AG04449 (cell line): Measurements from ENCODE around the gene SNAP47.

Experiments
- CTCF ChIA-PET: fragments of 350-600 bp; formaldehyde crosslinking; extraction: SDS; loops from one replicate; lab custom pipeline; 2021; ENCODE audit warnings: antibody characterized with exemption; lab: Yijun Ruan, JAX
- POLR2A ChIA-PET: fragments of 400-600, 350-600 bp; formaldehyde crosslinking; extraction: SDS; loops from one replicate; lab custom pipeline; 2020; ENCODE audit warnings: antibody characterized with exemption, inconsistent platforms; lab: Yijun Ruan, JAX
- DNase-seq: peaks from one replicate; pipeline ENCODE4 v3.0.0-alpha.2; 2010; ENCODE audit warnings: low read depth, low spot score
- H3K4me3 ChIP-seq: 2 replicates; pipeline ENCODE4 v1.5.1; 2011; ENCODE audit warnings: low read depth, mild to moderate bottlenecking, control low read depth, low read length
- TF ChIP-seq, protein P1 (sequence below): IDR thresholded peaks from one replicate; pipeline ENCODE4 v1.5.1; 2011; ENCODE audit warnings: mild to moderate bottlenecking, moderate library complexity, low read length, control low read depth, inconsistent platforms; ENCODE audit not compliant: insufficient read depth; ENCODE audit errors: missing control alignments

The SNAP47 gene

GRCh38 chr1:227771771-227772170 lies 36.5 kb downstream of the SNAP47 start:
- H3K4me3 ChIP-seq = no peak overlapping the region
- POLR2A ChIA-PET = no interaction called here
- TF ChIP-seq, protein P1, sequence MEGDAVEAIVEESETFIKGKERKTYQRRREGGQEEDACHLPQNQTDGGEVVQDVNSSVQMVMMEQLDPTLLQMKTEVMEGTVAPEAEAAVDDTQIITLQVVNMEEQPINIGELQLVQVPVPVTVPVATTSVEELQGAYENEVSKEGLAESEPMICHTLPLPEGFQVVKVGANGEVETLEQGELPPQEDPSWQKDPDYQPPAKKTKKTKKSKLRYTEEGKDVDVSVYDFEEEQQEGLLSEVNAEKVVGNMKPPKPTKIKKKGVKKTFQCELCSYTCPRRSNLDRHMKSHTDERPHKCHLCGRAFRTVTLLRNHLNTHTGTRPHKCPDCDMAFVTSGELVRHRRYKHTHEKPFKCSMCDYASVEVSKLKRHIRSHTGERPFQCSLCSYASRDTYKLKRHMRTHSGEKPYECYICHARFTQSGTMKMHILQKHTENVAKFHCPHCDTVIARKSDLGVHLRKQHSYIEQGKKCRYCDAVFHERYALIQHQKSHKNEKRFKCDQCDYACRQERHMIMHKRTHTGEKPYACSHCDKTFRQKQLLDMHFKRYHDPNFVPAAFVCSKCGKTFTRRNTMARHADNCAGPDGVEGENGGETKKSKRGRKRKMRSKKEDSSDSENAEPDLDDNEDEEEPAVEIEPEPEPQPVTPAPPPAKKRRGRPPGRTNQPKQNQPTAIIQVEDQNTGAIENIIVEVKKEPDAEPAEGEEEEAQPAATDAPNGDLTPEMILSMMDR = no peak
- CTCF ChIA-PET = interaction anchor here (1.1 to 6.3 kb wide), 3 partner anchors 9 to 42 kb away, joined by 3 to 70 read pairs (median 3); no protein-coding TSS in a partner anchor
- DNase-seq = no peak

DNA sequence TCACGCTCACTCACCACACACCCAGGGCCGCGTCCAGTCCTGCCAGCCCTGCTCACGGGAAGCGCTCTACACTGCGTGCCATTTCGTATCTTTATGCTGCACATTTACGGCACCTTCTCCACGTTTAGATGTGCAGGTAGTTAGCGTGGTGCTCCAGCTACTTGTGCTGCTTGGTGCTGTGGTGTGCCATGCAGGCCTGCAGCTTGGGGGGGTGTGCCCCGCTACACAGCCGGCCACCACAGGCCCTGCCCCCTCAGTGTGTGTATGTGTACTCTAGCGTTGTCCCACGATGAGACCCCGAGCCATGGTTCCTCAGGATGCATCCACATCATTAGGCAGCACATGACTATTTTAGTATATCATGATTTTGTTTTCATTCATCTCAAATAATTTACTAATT lies 38.3 kb downstream of the SNAP47 start:
- ChIA-PET POLR2A (no interaction called here), CTCF (interaction anchor here (0.7 to 6.3 kb wide), 5 partner anchors 10 to 174 kb away, joined by 3 to 70 read pairs (median 3); partner anchors contain the start of gene WNT9A)
- no peak for DNase-seq
- TF ChIP-seq, protein P1 = no peak
- no peak overlapping the region for H3K4me3 ChIP-seq

- CTCF ChIA-PET = interaction anchor here (1.0 to 6.3 kb wide), 6 partner anchors 9 to 173 kb away, joined by 3 to 70 read pairs (median 5); partner anchors contain the start of gene WNT9A
These were observed 39.0 kb downstream of the SNAP47 start for GRCh38 chr1:227774051-227774731.

DNA sequence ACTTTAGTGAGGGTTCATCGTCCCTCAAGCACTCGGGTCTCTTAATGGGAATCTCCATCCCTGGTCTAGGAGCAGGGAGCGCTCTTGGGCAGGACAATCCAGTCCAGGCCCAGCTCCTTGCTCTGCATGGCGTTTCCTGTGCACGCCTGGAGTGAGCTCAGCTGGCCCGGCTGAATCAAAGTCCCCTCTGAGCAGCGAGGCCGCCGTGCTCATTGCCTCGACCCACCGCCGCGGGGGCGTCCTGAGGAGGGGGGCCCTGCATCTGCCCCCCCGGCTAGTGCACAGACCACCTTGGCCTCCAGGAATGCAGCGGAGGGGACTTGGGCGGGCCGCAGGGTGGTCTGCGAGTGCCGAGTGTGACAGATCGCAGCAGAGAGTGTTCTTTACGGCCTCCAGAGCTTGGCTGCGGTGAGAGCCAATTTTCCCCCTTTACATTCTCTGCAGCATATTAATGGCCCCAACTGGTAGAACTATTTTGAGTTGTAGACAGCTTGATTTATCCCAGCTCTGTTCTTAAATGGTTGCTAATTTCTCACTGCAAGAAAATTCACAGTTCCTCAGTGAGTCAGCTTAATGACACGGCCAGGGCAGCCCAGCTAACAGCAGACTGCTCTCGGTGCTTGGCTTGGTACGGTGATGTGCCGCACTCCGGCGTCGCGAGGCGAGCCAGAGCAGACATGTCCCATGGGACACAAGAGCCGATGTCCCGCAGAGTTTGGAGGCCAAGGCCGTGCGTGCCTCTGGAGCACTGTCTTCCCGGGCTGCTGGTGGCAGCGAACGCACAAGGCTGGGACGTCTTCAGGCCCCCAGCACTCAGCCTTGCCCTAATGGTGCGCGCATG lies 39.8 kb downstream of the SNAP47 start:
- peak overlapping the region; percentile 36 for H3K4me3 ChIP-seq
- no peak for DNase-seq
- ChIA-PET POLR2A (interaction anchor here (0.5 to 2.4 kb wide), 14 partner anchors 9 to 309 kb away, joined by 3 to 18 read pairs (median 4); partner anchors contain the start of genes JMJD4 and WNT9A), CTCF (interaction anchor here (0.8 to 6.3 kb wide), 6 partner anchors 10 to 44 kb away, joined by 3 to 70 read pairs (median 6); no protein-coding TSS in a partner anchor)
- TF ChIP-seq, protein P1 = no peak

More at GRCh38 chr1:227774051-227774731, 39.0 kb downstream of the SNAP47 start:
- POLR2A ChIA-PET = interaction anchor here (0.5 to 2.4 kb wide), 9 partner anchors 11 to 174 kb away, joined by 3 to 18 read pairs (median 6); partner anchors contain the start of genes JMJD4 and WNT9A
- no peak for DNase-seq
- no peak overlapping the region for H3K4me3 ChIP-seq
- TF ChIP-seq, protein P1 = no peak

- ChIA-PET POLR2A (interaction anchor here (1.0 to 2.4 kb wide), 8 partner anchors 11 to 308 kb away, joined by 3 to 18 read pairs (median 6); partner anchors contain the start of gene WNT9A), CTCF (interaction anchor here (0.8 to 6.3 kb wide), 7 partner anchors 11 to 22 kb away, joined by 3 to 70 read pairs (median 4); no protein-coding TSS in a partner anchor)
- TF ChIP-seq, protein P1 = no peak
- no peak overlapping the region for H3K4me3 ChIP-seq
- no peak for DNase-seq
These were observed 40.6 kb downstream of the SNAP47 start for GRCh38 chr1:227775841-227776240.
